GM12875 (cell line): ENCODE results near the gene IGHMBP2.

Source experiments
- H3K4me3 ChIP-seq: one replicate; pipeline ENCODE4 v1.5.1; 2011; ENCODE audit warnings: low read depth, low read length, control low read depth
- CTCF ChIP-seq: IDR thresholded peaks from 2 replicates; pipeline ENCODE4 v1.5.1; 2011; ENCODE audit warnings: low read depth, mild to moderate bottlenecking, control low read depth, inconsistent platforms, low read length, moderate library complexity, borderline replicate concordance; ENCODE audit not compliant: insufficient read depth

IGHMBP2 gene

GRCh38 chr11:68862421-68862820, 41.3 kb upstream of the IGHMBP2 start:
- TF ChIP-seq CTCF: no peak
- H3K4me3 ChIP-seq: no peak overlapping the region

- no peak overlapping the region for H3K4me3 ChIP-seq
Measured at GRCh38 chr11:68863553-68864265, 40.0 kb upstream of the IGHMBP2 start.

GRCh38 chr11:68865241-68865640, 38.5 kb upstream of the IGHMBP2 start:
- no peak for TF ChIP-seq CTCF
- H3K4me3 ChIP-seq: no peak overlapping the region

More at GRCh38 chr11:68863553-68864265, 40.0 kb upstream of the IGHMBP2 start:
- no peak for TF ChIP-seq CTCF

- TF ChIP-seq CTCF: no peak
- no peak overlapping the region for H3K4me3 ChIP-seq
Measured at GRCh38 chr11:68867066-68867465, 36.6 kb upstream of the IGHMBP2 start.

GRCh38 chr11:68868221-68868835, 35.4 kb upstream of the IGHMBP2 start:
- no peak overlapping the region for H3K4me3 ChIP-seq
- no peak for TF ChIP-seq CTCF

- TF ChIP-seq CTCF: no peak
- no peak overlapping the region for H3K4me3 ChIP-seq
Measured at GRCh38 chr11:68870470-68870869, 33.2 kb upstream of the IGHMBP2 start.
